GM19240 (cell line): ENCODE data around the gene MRPL58.
"Not testable (repeated sequence)": the region's sequence is repeated elsewhere in the genome, so short reads cannot be mapped to it uniquely, and the experiment has no call there.

Experiments
- DNase-seq: peaks from one replicate; pipeline ENCODE4 v3.0.0; 2011; ENCODE audit warnings: low spot score; ENCODE audit not compliant: insufficient read length

The MRPL58 gene

GRCh38 chr17:74987418-74987908 lies 25.0 kb upstream of the MRPL58 start, which contains the start of gene CDR2L:
Gene CDR2L (plus strand): TSS chr17:74987632. CDS start chr17:74988044, 412 bp downstream.
- DNase-seq, result peak; percentile 92

GRCh38 chr17:74987909-74988711 lies 24.4 kb upstream of the MRPL58 start:
- no peak for DNase-seq

GRCh38 chr17:74990581-74991105 lies 21.8 kb upstream of the MRPL58 start:
- DNase-seq, result no peak

- DNase-seq, result no peak
These were observed 20.2 kb upstream of the MRPL58 start for GRCh38 chr17:74992223-74992622.

GRCh38 chr17:74994440-74994839 lies 18.0 kb upstream of the MRPL58 start:
- no peak for DNase-seq

- DNase-seq, result no peak
These were observed 16.6 kb upstream of the MRPL58 start for GRCh38 chr17:74995847-74996246.

GRCh38 chr17:74998783-74999182 lies 13.7 kb upstream of the MRPL58 start:
- DNase-seq, result no peak

- no peak for DNase-seq
These were observed 12.9 kb upstream of the MRPL58 start for GRCh38 chr17:74999523-74999922.

- DNase-seq, result no peak
These were observed 10.3 kb upstream of the MRPL58 start for GRCh38 chr17:75001915-75002843.

- no peak for DNase-seq
These were observed 9.2 kb upstream of the MRPL58 start for GRCh38 chr17:75003070-75003956.

- no peak for DNase-seq
These were observed 8.5 kb upstream of the MRPL58 start for GRCh38 chr17:75003957-75004355.

- DNase-seq, result no peak
These were observed 8.1 kb upstream of the MRPL58 start for GRCh38 chr17:75004371-75004770.

GRCh38 chr17:75005291-75005690 lies 7.2 kb upstream of the MRPL58 start:
- DNase-seq, result no peak

- not testable (repeated sequence) for DNase-seq
These were observed 6.4 kb upstream of the MRPL58 start for GRCh38 chr17:75006084-75006483.

GRCh38 chr17:75006653-75007052 lies 5.8 kb upstream of the MRPL58 start:
- no peak for DNase-seq

- no peak for DNase-seq
These were observed 4.1 kb upstream of the MRPL58 start for GRCh38 chr17:75008373-75008772.

- no peak for DNase-seq
These were observed 3.2 kb upstream of the MRPL58 start for GRCh38 chr17:75009139-75009724.

- no peak for DNase-seq
These were observed 1.6 kb upstream of the MRPL58 start for GRCh38 chr17:75010683-75011400.

GRCh38 chr17:75011401-75012095 lies 922 bp upstream of the MRPL58 start:
- no peak for DNase-seq
